Endothelial cell of umbilical vein (primary cell): Measurements from ENCODE around the gene CYTH1. TPM values are rescaled to one million over a fixed set of nuclear protein-coding genes. Genes with fewer than 3 reads are reported as not detected.

Experiments
- BruUV-seq: library from RNA; stranded (reverse); fragments of 400-500 nt; replicated peaks from 2 replicates; lab custom pipeline; 2021; lab: Mats Ljungman, UMichigan
- CTCF ChIA-PET: fragments of 300-600, 350-600 bp; sonication (Branson Sonifier 250); formaldehyde crosslinking; loops from one replicate; lab custom pipeline; 2021; ENCODE audit warnings: antibody characterized with exemption, inconsistent platforms; lab: Charles Lee
- POLR2A ChIA-PET: fragments of 300-600, 350-600 bp; sonication (Branson Sonifier 250); formaldehyde crosslinking; loops from one replicate; lab custom pipeline; 2021; ENCODE audit warnings: antibody characterized with exemption, inconsistent platforms; lab: Charles Lee
- DNase-seq: peaks from one replicate; pipeline ENCODE4 v3.0.0-alpha.2; 2011; ENCODE audit warnings: low read depth, low spot score
- FAIRE-seq: peaks from 2 replicates; lab custom pipeline; 2011; peaks lifted over from hg19 to GRCh38; lab: Jason Lieb, UNC
- H2AFZ ChIP-seq: 2 replicates; pipeline ENCODE4 v1.6.0; 2012; ENCODE audit warnings: low read depth, low read length, control low read depth, inconsistent platforms
- H3K27ac ChIP-seq: 2 replicates; pipeline ENCODE4 v1.5.1; 2011; ENCODE audit warnings: low read depth, mild to moderate bottlenecking, control low read depth, low read length, moderate library complexity; ENCODE audit not compliant: insufficient read depth
- H3K27me3 ChIP-seq, 2 experiments: 2 replicates each; pipeline versions ENCODE4 v1.6.0 to v1.6.1; 2011; ENCODE audit warnings: low read length in 2 of 2, mixed read lengths in 1 of 2; ENCODE audit not compliant: control insufficient read depth in 2 of 2, insufficient read depth in 2 of 2
- H3K36me3 ChIP-seq, 2 experiments: 2 replicates in 1 of 2; 3 replicates in 1 of 2; pipeline ENCODE4 v1.5.1; 2011; ENCODE audit warnings: low read length in 2 of 2, mild to moderate bottlenecking in 1 of 2, moderate library complexity in 1 of 2; ENCODE audit not compliant: control insufficient read depth in 2 of 2, insufficient read depth in 2 of 2; ENCODE audit errors: extremely low read depth in 1 of 2
- H3K4me1 ChIP-seq: 3 replicates; pipeline ENCODE4 v1.5.1; 2011; ENCODE audit warnings: mild to moderate bottlenecking, low read length; ENCODE audit not compliant: control insufficient read depth, insufficient read depth; ENCODE audit errors: extremely low read depth
- H3K4me2 ChIP-seq: 2 replicates; pipeline ENCODE4 v1.6.1; 2011; ENCODE audit warnings: low read length, control low read depth, mixed read lengths; ENCODE audit not compliant: insufficient read depth
- H3K4me3 ChIP-seq, 3 experiments: fragments of 200-600 bp in 1 of 3; sonication (generic), shearing (Covaris generic) in 1 of 3; replicated peaks in 1 of 3; 2 replicates each; pipeline ENCODE4 v1.5.1; 2011 to 2016; ENCODE audit warnings: control low read depth in 3 of 3, low read length in 3 of 3, mild to moderate bottlenecking in 2 of 3, inconsistent platforms in 1 of 3, low read depth in 1 of 3, moderate library complexity in 1 of 3; ENCODE audit not compliant: insufficient read depth in 1 of 3
- H3K79me2 ChIP-seq: 2 replicates; pipeline ENCODE4 v1.6.0; 2012; ENCODE audit warnings: low read length, inconsistent platforms; ENCODE audit not compliant: control insufficient read depth, insufficient read depth
- H3K9ac ChIP-seq: replicated peaks from 2 replicates; pipeline ENCODE3; 2011; ENCODE audit warnings: low read length, control low read depth; ENCODE audit not compliant: insufficient read depth; ENCODE audit errors: extremely low read depth
- H3K9me1 ChIP-seq: replicated peaks from 3 replicates; pipeline ENCODE4 v1.6.0; 2011; ENCODE audit warnings: mild to moderate bottlenecking, low read length; ENCODE audit not compliant: control insufficient read depth, insufficient read depth; ENCODE audit errors: extremely low read depth
- H3K9me3 ChIP-seq: replicated peaks from 2 replicates; pipeline ENCODE4 v1.5.1; 2012; ENCODE audit warnings: low read length, inconsistent platforms; ENCODE audit not compliant: control insufficient read depth, insufficient read depth
- H4K20me1 ChIP-seq: replicated peaks from 2 replicates; pipeline ENCODE3; 2011; ENCODE audit warnings: mild to moderate bottlenecking, low read length; ENCODE audit not compliant: control insufficient read depth, insufficient read depth; ENCODE audit errors: extremely low read depth
- EZH2 ChIP-seq: IDR thresholded peaks from 2 replicates; pipeline ENCODE4 v1.6.1; 2012; ENCODE audit warnings: borderline replicate concordance, low read depth, mild to moderate bottlenecking, moderate library complexity, low read length, inconsistent platforms; ENCODE audit not compliant: severe bottlenecking
- FOS ChIP-seq: IDR thresholded peaks from 2 replicates; pipeline ENCODE4 v1.6.1; 2011; ENCODE audit warnings: mild to moderate bottlenecking, low read length, moderate library complexity, borderline replicate concordance; ENCODE audit not compliant: insufficient read depth
- GATA2 ChIP-seq: IDR thresholded peaks from 2 replicates; pipeline ENCODE4 v1.7.0; 2011; ENCODE audit warnings: low read depth, mild to moderate bottlenecking, moderate library complexity, mixed read lengths, low read length; ENCODE audit not compliant: insufficient read length, insufficient read depth
- JUN ChIP-seq: IDR thresholded peaks from 2 replicates; pipeline ENCODE4 v1.6.1; 2011; ENCODE audit warnings: borderline replicate concordance, low read depth; ENCODE audit not compliant: insufficient read length, insufficient read depth
- MYC ChIP-seq: IDR thresholded peaks from one replicate; pipeline ENCODE4 v1.6.1; 2011; ENCODE audit warnings: mild to moderate bottlenecking, low read depth, low read length
- POLR2A ChIP-seq: IDR thresholded peaks from 2 replicates; pipeline ENCODE4 v1.6.1; 2012; ENCODE audit warnings: low read depth, mild to moderate bottlenecking, control low read depth, low read length
- POLR2AphosphoS5 ChIP-seq: IDR thresholded peaks from 2 replicates; pipeline ENCODE4 v1.6.1; 2012; ENCODE audit warnings: low read depth, mild to moderate bottlenecking, control low read depth, low read length, moderate library complexity; ENCODE audit not compliant: insufficient read depth
- dilution Hi-C: fragments of 300-500 bp; cut with MboI; formaldehyde crosslinking; loops from one replicate; pipeline ENCODE4 v1.15.0; 2019; ENCODE audit warnings: low sequenced_read_pairs; ENCODE audit not compliant: extremely low pct_ligation_motif_present
- intact Hi-C: fragments of 100-400 bp; cut with micrococcal nuclease; formaldehyde crosslinking; loops from one replicate; pipeline ENCODE4 v1.10.0; 2022
- polyA plus RNA-seq, 4 experiments: library from polyadenylated mRNA; depleted of rRNA in 3 of 4; stranded (reverse) in 3 of 4; unstranded in 1 of 4; fragments of >200 nt; gene quantifications; 2 replicates each; pipeline versions ENCODE4 v1.2.1 to v1.2.3, GENCODE V29; 2011 to 2012; ENCODE audit warnings: missing spikeins in 1 of 4
- total RNA-seq: library from RNA; stranded (reverse); gene quantifications from 2 replicates; pipeline ENCODE4 v1.2.3, GENCODE V29; 2021
- TF ChIP-seq, protein P1 (sequence below), 2 donors: IDR thresholded peaks; 1 replicate in 1 of 2; 2 replicates in 1 of 2; pipeline ENCODE4 v1.5.1; 2011; ENCODE audit warnings: low read length in 2 of 2, mild to moderate bottlenecking in 2 of 2, moderate library complexity in 2 of 2, control low read depth in 1 of 2, inconsistent platforms in 1 of 2, low read depth in 1 of 2; ENCODE audit not compliant: insufficient read depth in 1 of 2; ENCODE audit errors: extremely low read depth in 1 of 2
- TF ChIP-seq, protein P2 (sequence below): IDR thresholded peaks from 2 replicates; pipeline ENCODE4 v1.6.1; 2011; ENCODE audit not compliant: insufficient read depth, insufficient read length

The CYTH1 gene
- total and polyA plus RNA-seq, 2 donors (not counting 3 experiments of a cell fraction or from before 2014, with no cell fraction given), result 35.9 to 49.9 TPM

DNA sequence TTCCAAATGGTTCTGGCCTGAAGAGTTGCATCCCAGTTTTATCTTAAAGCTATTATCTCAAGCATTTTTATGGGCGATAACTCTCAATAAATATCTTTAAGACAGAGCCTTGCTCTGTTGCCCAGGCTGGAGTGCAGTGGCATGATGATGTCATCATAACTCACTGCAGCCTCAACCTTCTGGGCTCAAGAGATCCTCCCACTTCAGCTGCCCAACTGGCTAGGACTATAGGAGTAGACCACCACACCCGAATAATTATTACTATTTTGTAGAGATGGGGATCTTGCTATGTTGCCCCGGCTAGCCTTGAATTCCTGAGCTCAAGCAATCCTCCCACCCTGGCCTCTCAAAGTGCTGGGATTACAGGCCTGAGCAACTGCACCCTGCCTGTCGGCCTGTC, 26.1 kb upstream of the CYTH1 start:
- FAIRE-seq, result no peak
- ChIA-PET POLR2A (no interaction called here), CTCF (interaction anchor here (1.3 kb wide), 2 partner anchors 9 to 11 kb away, joined by 4 read pairs; no protein-coding TSS in a partner anchor)
- H3K4me2 ChIP-seq, result no peak overlapping the region
- no peak overlapping the region for H3K27ac ChIP-seq
- dilution Hi-C loops, result no loop called here
- H3K4me3 ChIP-seq, result no peak overlapping the region
- H3K79me2 ChIP-seq, result no peaks in the 10 kb centered on the region
- no peaks in the 10 kb centered on the region for H4K20me1 ChIP-seq
- intact Hi-C loops, result no loop called here
- no TSS peak for BruUV-seq
- H2AFZ ChIP-seq, result no peak overlapping the region
- TF ChIP-seq MYC (no peak), GATA2 (no peak), POLR2A (no peak), POLR2AphosphoS5 (no peak)
- peaks cover 26 to 27% of the 10 kb centered on the region in 2 experiments for H3K36me3 ChIP-seq
- H3K9me1 ChIP-seq, result no peaks in the 10 kb centered on the region
- no peak overlapping the region for H3K9ac ChIP-seq
- peaks cover 8% of the 10 kb centered on the region for H3K4me1 ChIP-seq
- H3K27me3 ChIP-seq, result no peaks in the 10 kb centered on the region
- DNase-seq, result no peak
- H3K9me3 ChIP-seq, result no peaks in the 10 kb centered on the region

DNA sequence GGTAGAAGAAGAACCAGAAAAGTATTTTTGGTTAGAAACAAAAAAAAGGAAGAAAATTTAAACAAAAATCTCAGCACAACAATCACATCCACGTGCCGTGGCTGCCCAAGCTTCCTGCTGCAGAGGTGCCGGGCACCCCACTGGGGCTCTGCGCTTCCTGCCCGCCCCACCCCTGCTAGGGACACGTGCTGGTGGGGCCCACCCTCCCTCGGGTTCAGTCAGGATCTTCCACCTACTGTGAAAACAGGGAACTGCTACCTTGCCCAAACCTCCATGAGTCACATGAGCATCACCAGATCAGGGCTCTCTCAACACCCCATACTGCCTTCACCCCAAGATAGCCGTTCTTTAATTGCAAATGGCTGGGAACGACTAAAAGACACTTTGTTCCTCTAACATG, 24.4 kb upstream of the CYTH1 start:
- no peak overlapping the region for H2AFZ ChIP-seq
- no peak for FAIRE-seq
- H3K4me3 ChIP-seq, result no peak overlapping the region
- peaks cover 23 to 31% of the 10 kb centered on the region in 2 experiments for H3K36me3 ChIP-seq
- dilution Hi-C loops (no loop called here), intact Hi-C loops (no loop called here)
- no peaks in the 10 kb centered on the region for H3K27me3 ChIP-seq
- H3K4me1 ChIP-seq, result peaks cover 8% of the 10 kb centered on the region
- no peak overlapping the region for H3K4me2 ChIP-seq
- H3K79me2 ChIP-seq, result no peaks in the 10 kb centered on the region
- H3K27ac ChIP-seq, result no peak overlapping the region
- H3K9me3 ChIP-seq, result no peaks in the 10 kb centered on the region
- no peaks in the 10 kb centered on the region for H4K20me1 ChIP-seq
- ChIA-PET POLR2A (no interaction called here), CTCF (no interaction called here)
- DNase-seq, result no peak
- H3K9me1 ChIP-seq, result no peaks in the 10 kb centered on the region
- no peak for TF ChIP-seq GATA2
- TF ChIP-seq POLR2AphosphoS5, result no peak
- TF ChIP-seq, protein P1, sequence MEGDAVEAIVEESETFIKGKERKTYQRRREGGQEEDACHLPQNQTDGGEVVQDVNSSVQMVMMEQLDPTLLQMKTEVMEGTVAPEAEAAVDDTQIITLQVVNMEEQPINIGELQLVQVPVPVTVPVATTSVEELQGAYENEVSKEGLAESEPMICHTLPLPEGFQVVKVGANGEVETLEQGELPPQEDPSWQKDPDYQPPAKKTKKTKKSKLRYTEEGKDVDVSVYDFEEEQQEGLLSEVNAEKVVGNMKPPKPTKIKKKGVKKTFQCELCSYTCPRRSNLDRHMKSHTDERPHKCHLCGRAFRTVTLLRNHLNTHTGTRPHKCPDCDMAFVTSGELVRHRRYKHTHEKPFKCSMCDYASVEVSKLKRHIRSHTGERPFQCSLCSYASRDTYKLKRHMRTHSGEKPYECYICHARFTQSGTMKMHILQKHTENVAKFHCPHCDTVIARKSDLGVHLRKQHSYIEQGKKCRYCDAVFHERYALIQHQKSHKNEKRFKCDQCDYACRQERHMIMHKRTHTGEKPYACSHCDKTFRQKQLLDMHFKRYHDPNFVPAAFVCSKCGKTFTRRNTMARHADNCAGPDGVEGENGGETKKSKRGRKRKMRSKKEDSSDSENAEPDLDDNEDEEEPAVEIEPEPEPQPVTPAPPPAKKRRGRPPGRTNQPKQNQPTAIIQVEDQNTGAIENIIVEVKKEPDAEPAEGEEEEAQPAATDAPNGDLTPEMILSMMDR (IDR thresholded peaks at IDR 0.05; ENCODE audit: extremely low read depth in 1 of 2, insufficient read depth in 1 of 2, low read depth in 1 of 2, low read length in 2 of 2), result no peak
- TF ChIP-seq EZH2, result no peak
- no peak for TF ChIP-seq MYC
- TF ChIP-seq, protein P2, sequence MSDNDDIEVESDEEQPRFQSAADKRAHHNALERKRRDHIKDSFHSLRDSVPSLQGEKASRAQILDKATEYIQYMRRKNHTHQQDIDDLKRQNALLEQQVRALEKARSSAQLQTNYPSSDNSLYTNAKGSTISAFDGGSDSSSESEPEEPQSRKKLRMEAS, result no peak
- no peak for TF ChIP-seq JUN
- no peak for TF ChIP-seq POLR2A
- TF ChIP-seq FOS, result no peak
- H3K9ac ChIP-seq, result no peak overlapping the region
- BruUV-seq, result no TSS peak
